HEK293T (cell line): ENCODE measurements around the gene TNFRSF8.

ENCODE experiments used
- BHLHE40 ChIP-seq: fragments of 450-650 bp; IDR thresholded peaks from 2 replicates; pipeline ENCODE4 v1.6.1; 2016; ENCODE audit warnings: mild to moderate bottlenecking, moderate library complexity, borderline replicate concordance
- LEF1 ChIP-seq: fragments of 450-650 bp; IDR thresholded peaks from 2 replicates; pipeline ENCODE4 v1.6.1; 2017; ENCODE audit warnings: mild to moderate bottlenecking, borderline replicate concordance
- NFRKB ChIP-seq: fragments of 450-650 bp; IDR thresholded peaks from 2 replicates; pipeline ENCODE4 v1.6.1; 2016; ENCODE audit warnings: mild to moderate bottlenecking, moderate library complexity
- SP1 ChIP-seq: fragments of 450-650 bp; IDR thresholded peaks from 2 replicates; pipeline ENCODE4 v1.6.1; 2017
- SUZ12 ChIP-seq: fragments of 450-650 bp; IDR thresholded peaks from 2 replicates; pipeline ENCODE4 v1.6.1; 2016; ENCODE audit warnings: mild to moderate bottlenecking
- TF ChIP-seq, protein P1 (sequence below): fragments of 450-650 bp; IDR thresholded peaks from 2 replicates; pipeline ENCODE4 v1.6.1; 2016

DNA sequence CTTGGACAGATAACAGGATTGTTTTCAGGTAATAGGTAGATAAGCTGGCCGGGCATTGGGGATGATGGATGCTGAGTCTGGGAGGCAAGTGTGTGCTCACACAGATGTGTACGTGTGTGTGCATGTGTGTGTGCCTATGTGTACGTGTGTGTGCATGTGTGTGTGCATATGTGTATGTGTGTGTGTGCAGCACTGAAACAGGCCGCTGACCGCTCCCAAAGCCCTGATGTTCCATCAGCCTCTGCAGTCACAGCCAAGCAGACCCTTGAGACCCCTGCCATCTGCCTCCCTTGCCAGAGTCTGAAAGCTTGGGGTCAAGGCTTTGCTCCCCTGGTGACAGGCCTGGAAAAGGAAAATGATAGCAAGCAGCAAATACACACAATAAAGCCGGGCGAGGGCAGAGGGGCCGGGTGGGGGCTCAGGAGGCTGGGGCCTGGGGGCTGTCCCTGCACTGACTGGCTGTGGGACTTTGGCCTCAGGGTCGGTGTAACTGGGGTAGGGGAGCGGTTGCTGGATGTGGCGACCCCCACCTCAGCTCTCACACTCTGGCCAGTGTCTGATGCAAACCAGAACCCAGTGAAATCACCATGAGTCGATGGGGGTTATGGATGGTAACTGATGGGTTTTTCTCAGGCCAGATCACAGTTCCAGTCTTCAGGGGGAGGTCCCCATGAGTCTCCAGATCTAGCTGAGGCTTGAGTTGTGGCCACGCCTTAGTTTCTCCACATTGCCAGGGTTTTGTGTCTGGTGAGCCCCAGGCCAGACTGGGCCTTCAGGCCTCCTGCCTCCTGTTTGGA is 9.2 kb upstream of the TNFRSF8 start:
- TF ChIP-seq SUZ12 (no peak), NFRKB (no peak), SP1 (no peak), BHLHE40 (no peak), LEF1 (no peak)
- TF ChIP-seq, protein P1, sequence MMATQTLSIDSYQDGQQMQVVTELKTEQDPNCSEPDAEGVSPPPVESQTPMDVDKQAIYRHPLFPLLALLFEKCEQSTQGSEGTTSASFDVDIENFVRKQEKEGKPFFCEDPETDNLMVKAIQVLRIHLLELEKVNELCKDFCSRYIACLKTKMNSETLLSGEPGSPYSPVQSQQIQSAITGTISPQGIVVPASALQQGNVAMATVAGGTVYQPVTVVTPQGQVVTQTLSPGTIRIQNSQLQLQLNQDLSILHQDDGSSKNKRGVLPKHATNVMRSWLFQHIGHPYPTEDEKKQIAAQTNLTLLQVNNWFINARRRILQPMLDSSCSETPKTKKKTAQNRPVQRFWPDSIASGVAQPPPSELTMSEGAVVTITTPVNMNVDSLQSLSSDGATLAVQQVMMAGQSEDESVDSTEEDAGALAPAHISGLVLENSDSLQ, result no peak
